Caco-2 (cell line): ENCODE measurements around the gene PDCD1. TPM values are rescaled to one million over a fixed set of nuclear protein-coding genes. Genes with fewer than 3 reads are reported as not detected.
"Not testable (repeated sequence)": the region's sequence is repeated elsewhere in the genome, so short reads cannot be mapped to it uniquely, and the experiment has no call there.

Experiments used
- BruUV-seq: library from RNA; stranded (reverse); fragments of 400-500 nt; replicated peaks from 2 replicates; lab custom pipeline; 2021; lab: Mats Ljungman, UMichigan
- CTCF ChIA-PET: fragments of 300-600 bp; sonication (Branson Sonifier 250); formaldehyde crosslinking; loops from one replicate; lab custom pipeline; 2022; ENCODE audit warnings: antibody characterized with exemption; lab: Charles Lee
- POLR2A ChIA-PET: fragments of 300-600 bp; sonication (Branson Sonifier 250); formaldehyde crosslinking; loops from one replicate; lab custom pipeline; 2022; ENCODE audit warnings: antibody characterized with exemption; lab: Charles Lee
- DNase-seq, 2 experiments: peaks; one replicate each; pipeline versions ENCODE4 v3.0.0 to v3.0.0-alpha.2; 2020 to 2022
- H3K27me3 ChIP-seq: replicated peaks from 2 replicates; pipeline ENCODE4 v1.6.0; 2011; ENCODE audit warnings: low read length; ENCODE audit not compliant: control insufficient read depth, insufficient read depth
- H3K36me3 ChIP-seq: 2 replicates; pipeline ENCODE4 v1.5.1; 2011; ENCODE audit warnings: low read length; ENCODE audit not compliant: control insufficient read depth, insufficient read depth
- H3K4me1 ChIP-seq: fragments of 250-450 bp; sonication (Bioruptor Pico); 2 replicates; pipeline ENCODE4 v1.5.1; 2020; ENCODE audit warnings: mild to moderate bottlenecking
- H3K4me3 ChIP-seq: 2 replicates; pipeline ENCODE4 v1.5.1; 2011; ENCODE audit warnings: low read depth, mild to moderate bottlenecking, control low read depth, low read length
- H3K9me3 ChIP-seq: fragments of 250-450 bp; sonication (Bioruptor Pico); 2 replicates; pipeline ENCODE4 v1.5.1; 2020; ENCODE audit warnings: mild to moderate bottlenecking, moderate library complexity
- H3K27ac Mint-ChIP-seq: one replicate; pipeline ENCODE4 v1.8.0; 2022; ENCODE audit warnings: mixed read lengths; ENCODE audit not compliant: unreplicated experiment
- H3K27me3 Mint-ChIP-seq: one replicate; pipeline ENCODE4 v1.8.0; 2022; ENCODE audit warnings: mixed read lengths; ENCODE audit not compliant: insufficient read depth, unreplicated experiment
- H3K36me3 Mint-ChIP-seq: one replicate; pipeline ENCODE4 v1.8.0; 2022; ENCODE audit warnings: mild to moderate bottlenecking, mixed read lengths; ENCODE audit not compliant: insufficient read depth, unreplicated experiment
- H3K4me1 Mint-ChIP-seq: one replicate; pipeline ENCODE4 v1.8.0; 2022; ENCODE audit warnings: low read depth, mixed read lengths; ENCODE audit not compliant: unreplicated experiment
- H3K4me3 Mint-ChIP-seq: one replicate; pipeline ENCODE4 v1.8.0; 2022; ENCODE audit warnings: mild to moderate bottlenecking, moderate library complexity, mixed read lengths; ENCODE audit not compliant: unreplicated experiment
- H3K9me3 Mint-ChIP-seq: one replicate; pipeline ENCODE4 v1.8.0; 2022; ENCODE audit warnings: mixed read lengths; ENCODE audit not compliant: unreplicated experiment
- CTCF ChIP-seq, 2 experiments: fragments of 200-600 bp in 1 of 2; IDR thresholded peaks; 1 replicate in 1 of 2; 2 replicates in 1 of 2; pipeline versions ENCODE4 v1.5.1 to v1.8.0; 2011 to 2022; ENCODE audit warnings: antibody characterized with exemption in 1 of 2, control low read depth in 1 of 2, inconsistent platforms in 1 of 2, low read depth in 1 of 2, low read length in 1 of 2, mild to moderate bottlenecking in 1 of 2, moderate library complexity in 1 of 2; ENCODE audit not compliant: insufficient read depth in 1 of 2, severe bottlenecking in 1 of 2, unreplicated experiment in 1 of 2
- intact Hi-C: fragments of 100-400 bp; cut with micrococcal nuclease; formaldehyde crosslinking; loops from one replicate; pipeline ENCODE4 v1.10.0; 2022; ENCODE audit not compliant: unreplicated experiment
- total RNA-seq: library from RNA; stranded (reverse); gene quantifications from 2 replicates; pipeline ENCODE4 v1.2.3, GENCODE V29; 2022

The PDCD1 gene
- total RNA-seq, 1 experiment from 2014 or later, result not detected

GRCh38 chr2:241827394-241827793 is 31.3 kb downstream of the PDCD1 start:
- intact Hi-C loops, result no loop called here
- ChIA-PET POLR2A (no interaction called here), CTCF (no interaction called here)
- Histone ChIP-seq H3K9me3 (peaks cover 6% of the 10 kb centered on the region; the same call in 1 of the 2 replicates), H3K4me3 (no peak overlapping the region), H3K36me3 (no peaks in the 10 kb centered on the region), H3K27me3 (no peaks in the 10 kb centered on the region; the same call in 1 of the 2 replicates), H3K4me1 (no peaks in the 10 kb centered on the region)
- peaks cover 4% of the 10 kb centered on the region for H3K27me3 Mint-ChIP-seq
- no peaks in the 10 kb centered on the region for H3K4me1 Mint-ChIP-seq
- no peak for DNase-seq
- H3K9me3 Mint-ChIP-seq, result peaks cover 20% of the 10 kb centered on the region
- BruUV-seq, result no TSS peak
- no peak overlapping the region for H3K27ac Mint-ChIP-seq
- H3K36me3 Mint-ChIP-seq, result peaks cover 22% of the 10 kb centered on the region
- no peak for TF ChIP-seq CTCF (IDR thresholded peaks at IDR 0.05; ENCODE audit: insufficient read depth in 1 of 2, low read depth in 1 of 2, low read length in 1 of 2, severe bottlenecking in 1 of 2, unreplicated experiment in 1 of 2)
- no peak overlapping the region for H3K4me3 Mint-ChIP-seq

GRCh38 chr2:241823531-241824437 is 34.9 kb downstream of the PDCD1 start:
- BruUV-seq, result not testable (repeated sequence)

GRCh38 chr2:241822264-241822623 is 36.5 kb downstream of the PDCD1 start:
- CTCF ChIA-PET, result no interaction called here
- H3K9me3 ChIP-seq, result peaks cover 4% of the 10 kb centered on the region; the same call in 1 of the 2 replicates
- no peaks in the 10 kb centered on the region for H3K4me1 ChIP-seq
- POLR2A ChIA-PET, result no interaction called here
- no peaks in the 10 kb centered on the region; the same call in 1 of the 2 replicates for H3K27me3 ChIP-seq
- Mint-ChIP-seq H3K9me3 (peaks cover 21% of the 10 kb centered on the region), H3K36me3 (peaks cover 24% of the 10 kb centered on the region), H3K4me3 (no peak overlapping the region), H3K4me1 (no peaks in the 10 kb centered on the region), H3K27me3 (peaks cover 4% of the 10 kb centered on the region), H3K27ac (peak overlapping the region; percentile 11)
- BruUV-seq, result no TSS peak
- intact Hi-C loops, result no loop called here
- no peak for TF ChIP-seq CTCF (IDR thresholded peaks at IDR 0.05; ENCODE audit: insufficient read depth in 1 of 2, low read depth in 1 of 2, low read length in 1 of 2, severe bottlenecking in 1 of 2, unreplicated experiment in 1 of 2)
- H3K4me3 ChIP-seq, result no peak overlapping the region
- no peak for DNase-seq
- no peaks in the 10 kb centered on the region for H3K36me3 ChIP-seq

More at GRCh38 chr2:241823531-241824437, 34.9 kb downstream of the PDCD1 start:
- H3K27ac Mint-ChIP-seq, result peak overlapping the region; percentile 7
- H3K27me3 ChIP-seq, intact Hi-C loops, DNase-seq, CTCF ChIA-PET, H3K9me3 ChIP-seq, H3K27me3 Mint-ChIP-seq, H3K36me3 ChIP-seq, H3K4me1 Mint-ChIP-seq, H3K4me3 ChIP-seq, POLR2A ChIA-PET, H3K4me1 ChIP-seq: not testable (repeated sequence)
- H3K4me3 Mint-ChIP-seq, result peak overlapping the region; percentile 8
- H3K9me3 Mint-ChIP-seq, result peaks cover 21% of the 10 kb centered on the region
- H3K36me3 Mint-ChIP-seq, result peaks cover 24% of the 10 kb centered on the region
